Inferior parietal cortex (tissue), 1 donor: ENCODE measurements around the gene AQP10.
"Not testable (repeated sequence)": the region's sequence is repeated elsewhere in the genome, so short reads cannot be mapped to it uniquely, and the experiment has no call there.

ENCODE experiments used
- DNase-seq: peaks from one replicate; pipeline ENCODE4 v3.0.0-alpha.2; 2016; ENCODE audit errors: extremely low spot score

AQP10 gene

GRCh38 chr1:154320882-154321608 is at the start of gene AQP10:
AQP10 (plus strand) TSS chr1:154321093; CDS start chr1:154321156, 63 bp downstream.
- no peak for DNase-seq

GRCh38 chr1:154272217-154272998 is 48.5 kb upstream of the AQP10 start, which contains the start of gene HAX1:
HAX1 (plus strand) TSS chr1:154272629; CDS start chr1:154272724, 95 bp downstream.
- DNase-seq: peak; percentile 95

- DNase-seq: no peak
These were observed 47.8 kb upstream of the AQP10 start for GRCh38 chr1:154272999-154273563.

- no peak for DNase-seq
These were observed 44.1 kb upstream of the AQP10 start for GRCh38 chr1:154276797-154277196.

- DNase-seq: not testable (repeated sequence)
These were observed 33.3 kb upstream of the AQP10 start for GRCh38 chr1:154287591-154287990.

- DNase-seq: no peak
These were observed 32.2 kb upstream of the AQP10 start for GRCh38 chr1:154288661-154289060.

GRCh38 chr1:154290921-154291320 is 30.0 kb upstream of the AQP10 start:
- DNase-seq: no peak

GRCh38 chr1:154295408-154296235 is 25.3 kb upstream of the AQP10 start:
- no peak for DNase-seq

GRCh38 chr1:154301582-154301981 is 19.3 kb upstream of the AQP10 start:
- no peak for DNase-seq

GRCh38 chr1:154304664-154305337 is 16.1 kb upstream of the AQP10 start:
- no peak for DNase-seq

- DNase-seq: no peak
These were observed 14.7 kb upstream of the AQP10 start for GRCh38 chr1:154306151-154306550.

GRCh38 chr1:154307670-154308270 is 13.1 kb upstream of the AQP10 start:
- not testable (repeated sequence) for DNase-seq

GRCh38 chr1:154309136-154309535 is 11.8 kb upstream of the AQP10 start:
- DNase-seq: not testable (repeated sequence)

- not testable (repeated sequence) for DNase-seq
These were observed 8.4 kb upstream of the AQP10 start for GRCh38 chr1:154312229-154313065.

- DNase-seq: no peak
These were observed 7.9 kb upstream of the AQP10 start for GRCh38 chr1:154313066-154313356.

- not testable (repeated sequence) for DNase-seq
These were observed 6.7 kb upstream of the AQP10 start for GRCh38 chr1:154314226-154314625.

- no peak for DNase-seq
These were observed 4.2 kb upstream of the AQP10 start for GRCh38 chr1:154316704-154317103.

GRCh38 chr1:154318386-154318785 is 2.5 kb upstream of the AQP10 start:
- no peak for DNase-seq

- DNase-seq: not testable (repeated sequence)
These were observed 679 bp downstream of the AQP10 start for GRCh38 chr1:154321609-154321934.

GRCh38 chr1:154323493-154323892 is 2.6 kb downstream of the AQP10 start:
- no peak for DNase-seq
